ENCODE results near the gene SORCS2.

Gene SORCS2

GRCh38 chr4:7708238-7708637 lies 515.9 kb downstream of the SORCS2 start:
- DNase-seq: no peak

GRCh38 chr4:7708981-7709380 lies 516.6 kb downstream of the SORCS2 start:
- no peak for DNase-seq

GRCh38 chr4:7709431-7709830 lies 517.1 kb downstream of the SORCS2 start:
- no peak for DNase-seq

- no peak for DNase-seq
These were observed 517.8 kb downstream of the SORCS2 start for GRCh38 chr4:7710126-7710525.

- no peak for DNase-seq
These were observed 518.4 kb downstream of the SORCS2 start for GRCh38 chr4:7710576-7711306.

GRCh38 chr4:7711307-7711963 lies 519.1 kb downstream of the SORCS2 start:
- no peak for DNase-seq

GRCh38 chr4:7712021-7712671 lies 519.8 kb downstream of the SORCS2 start:
- DNase-seq: no peak

GRCh38 chr4:7713757-7714156 lies 521.4 kb downstream of the SORCS2 start:
- DNase-seq: no peak

- DNase-seq: no peak
These were observed 521.8 kb downstream of the SORCS2 start for GRCh38 chr4:7714176-7714575.

- DNase-seq: no peak
These were observed 522.4 kb downstream of the SORCS2 start for GRCh38 chr4:7714738-7715137.

GRCh38 chr4:7715271-7716009 lies 523.1 kb downstream of the SORCS2 start:
- DNase-seq: no peak

- no peak for DNase-seq
These were observed 523.8 kb downstream of the SORCS2 start for GRCh38 chr4:7716010-7716721.

- no peak for DNase-seq
These were observed 524.8 kb downstream of the SORCS2 start for GRCh38 chr4:7717161-7717560.

- DNase-seq: no peak
These were observed 525.7 kb downstream of the SORCS2 start for GRCh38 chr4:7717946-7718490.

GRCh38 chr4:7719354-7720174 lies 527.2 kb downstream of the SORCS2 start:
- peak; percentile 67 for DNase-seq

- DNase-seq: peak; percentile 45
These were observed 529.7 kb downstream of the SORCS2 start for GRCh38 chr4:7721984-7722551.

- no peak for DNase-seq
These were observed 530.5 kb downstream of the SORCS2 start for GRCh38 chr4:7722766-7723387.

- DNase-seq: no peak
These were observed 531.3 kb downstream of the SORCS2 start for GRCh38 chr4:7723625-7724024.

- no peak for DNase-seq
These were observed 533.6 kb downstream of the SORCS2 start for GRCh38 chr4:7725951-7726350.

GRCh38 chr4:7726665-7727413 lies 534.5 kb downstream of the SORCS2 start:
- DNase-seq: no peak

All from DMS53 (cell line).